Nephron (organoid): ENCODE data around the gene TNFAIP2.
"Not testable (repeated sequence)": the region's sequence is repeated elsewhere in the genome, so short reads cannot be mapped to it uniquely, and the experiment has no call there.

Experiments
- H3K27ac Mint-ChIP-seq, 3 experiments: 2 replicates each; pipeline ENCODE4 v1.8.0; 2020; ENCODE audit warnings: mixed read lengths in 3 of 3, mild to moderate bottlenecking in 2 of 3, moderate library complexity in 1 of 3
- H3K27me3 Mint-ChIP-seq: 2 replicates; pipeline ENCODE4 v1.8.0; 2021; ENCODE audit warnings: low read depth, mild to moderate bottlenecking, moderate library complexity, mixed read lengths
- H3K36me3 Mint-ChIP-seq: 2 replicates; pipeline ENCODE4 v1.8.0; 2020; ENCODE audit warnings: low read depth, mixed read lengths
- H3K4me1 Mint-ChIP-seq: 2 replicates; pipeline ENCODE4 v1.8.0; 2020; ENCODE audit warnings: mixed read lengths
- H3K4me3 Mint-ChIP-seq, 3 experiments: 2 replicates each; pipeline ENCODE4 v1.8.0; 2020; ENCODE audit warnings: mild to moderate bottlenecking in 3 of 3, mixed read lengths in 3 of 3, moderate library complexity in 2 of 3
- H3K9me3 Mint-ChIP-seq: 2 replicates; pipeline ENCODE4 v1.8.0; 2020; ENCODE audit warnings: mixed read lengths
- TF ChIP-seq, protein P1 (sequence below), 3 experiments: fragments of 200-600 bp; sonication (generic); IDR thresholded peaks; one replicate each; pipeline ENCODE4 v1.5.0; 2021; ENCODE audit warnings: antibody characterized with exemption in 3 of 3; ENCODE audit not compliant: unreplicated experiment in 3 of 3

The TNFAIP2 gene

DNA sequence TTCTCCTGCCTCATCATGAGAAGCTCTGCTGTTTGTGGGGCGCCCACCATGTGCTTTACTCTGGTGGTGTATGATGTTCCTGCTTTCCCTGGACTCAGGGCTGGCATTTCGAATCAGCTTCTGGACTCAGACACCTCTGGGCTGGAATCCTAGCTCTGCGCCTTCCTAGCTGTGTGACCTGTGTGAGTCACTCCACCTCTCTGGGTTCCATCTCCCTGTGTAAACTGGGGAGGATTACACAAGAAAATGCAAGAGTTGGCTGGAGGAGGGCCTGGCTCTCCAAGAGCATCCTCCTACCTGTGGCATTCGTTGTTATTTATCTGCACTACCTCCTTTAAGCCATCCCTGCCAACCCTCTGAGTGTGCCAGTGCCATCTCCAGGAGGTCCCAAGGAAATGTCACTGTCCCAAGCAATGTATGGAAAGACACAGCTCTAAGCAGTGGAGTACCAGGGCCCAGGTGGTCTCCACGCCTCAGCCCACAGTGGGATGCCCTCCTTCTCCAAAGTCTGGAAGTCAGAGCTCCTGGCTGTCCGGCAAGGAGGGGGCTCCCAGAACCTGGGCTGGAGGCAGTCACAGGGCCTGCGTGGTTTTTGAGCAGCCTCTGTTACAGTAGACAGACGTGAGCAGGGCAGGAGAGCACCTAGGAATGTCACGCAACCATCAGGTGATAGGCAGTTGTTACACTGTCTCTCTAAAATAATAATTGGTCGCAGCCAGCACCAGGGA, 7.3 kb upstream of the TNFAIP2 start:
- Mint-ChIP-seq H3K27ac (peak overlapping the region in 1 of 3 experiments; percentile 71), H3K4me1 (peaks cover 43% of the 10 kb centered on the region), H3K4me3 (no peak overlapping the region), H3K9me3 (no peaks in the 10 kb centered on the region), H3K36me3 (no peaks in the 10 kb centered on the region), H3K27me3 (peaks cover 4% of the 10 kb centered on the region)
- TF ChIP-seq, protein P1, sequence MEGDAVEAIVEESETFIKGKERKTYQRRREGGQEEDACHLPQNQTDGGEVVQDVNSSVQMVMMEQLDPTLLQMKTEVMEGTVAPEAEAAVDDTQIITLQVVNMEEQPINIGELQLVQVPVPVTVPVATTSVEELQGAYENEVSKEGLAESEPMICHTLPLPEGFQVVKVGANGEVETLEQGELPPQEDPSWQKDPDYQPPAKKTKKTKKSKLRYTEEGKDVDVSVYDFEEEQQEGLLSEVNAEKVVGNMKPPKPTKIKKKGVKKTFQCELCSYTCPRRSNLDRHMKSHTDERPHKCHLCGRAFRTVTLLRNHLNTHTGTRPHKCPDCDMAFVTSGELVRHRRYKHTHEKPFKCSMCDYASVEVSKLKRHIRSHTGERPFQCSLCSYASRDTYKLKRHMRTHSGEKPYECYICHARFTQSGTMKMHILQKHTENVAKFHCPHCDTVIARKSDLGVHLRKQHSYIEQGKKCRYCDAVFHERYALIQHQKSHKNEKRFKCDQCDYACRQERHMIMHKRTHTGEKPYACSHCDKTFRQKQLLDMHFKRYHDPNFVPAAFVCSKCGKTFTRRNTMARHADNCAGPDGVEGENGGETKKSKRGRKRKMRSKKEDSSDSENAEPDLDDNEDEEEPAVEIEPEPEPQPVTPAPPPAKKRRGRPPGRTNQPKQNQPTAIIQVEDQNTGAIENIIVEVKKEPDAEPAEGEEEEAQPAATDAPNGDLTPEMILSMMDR (IDR thresholded peaks at IDR 0.05; ENCODE audit: unreplicated experiment in 3 of 3), result no peak

- peaks cover 4% of the 10 kb centered on the region for H3K27me3 Mint-ChIP-seq
- H3K36me3 Mint-ChIP-seq, result no peaks in the 10 kb centered on the region
- H3K4me3 Mint-ChIP-seq, result no peak overlapping the region
These were observed 6.6 kb upstream of the TNFAIP2 start for GRCh38 chr14:103116636-103117035.

GRCh38 chr14:103117499-103117898, 5.8 kb upstream of the TNFAIP2 start:
- not testable (repeated sequence) for H3K9me3 Mint-ChIP-seq, H3K36me3 Mint-ChIP-seq, H3K27me3 Mint-ChIP-seq, H3K4me3 Mint-ChIP-seq
- peaks cover 48% of the 10 kb centered on the region for H3K4me1 Mint-ChIP-seq
- peak overlapping the region in 1 of 3 experiments; percentile 66 for H3K27ac Mint-ChIP-seq

More at GRCh38 chr14:103116636-103117035, 6.6 kb upstream of the TNFAIP2 start:
- H3K9me3 Mint-ChIP-seq, result no peaks in the 10 kb centered on the region
- peaks cover 42% of the 10 kb centered on the region for H3K4me1 Mint-ChIP-seq
- H3K27ac Mint-ChIP-seq, result peak overlapping the region in 1 of 3 experiments; percentile 71
- TF ChIP-seq, protein P1 (IDR thresholded peaks at IDR 0.05; ENCODE audit: unreplicated experiment in 3 of 3), result no peak

- Mint-ChIP-seq H3K27ac (peak overlapping the region; percentile 58 to 76 (median 66)), H3K27me3 (peaks cover 9% of the 10 kb centered on the region), H3K9me3 (no peaks in the 10 kb centered on the region), H3K36me3 (no peaks in the 10 kb centered on the region), H3K4me3 (no peak overlapping the region), H3K4me1 (peaks cover 45% of the 10 kb centered on the region)
- TF ChIP-seq, protein P1 (IDR thresholded peaks at IDR 0.05; ENCODE audit: unreplicated experiment in 3 of 3), result no peak
These were observed 5.1 kb upstream of the TNFAIP2 start for GRCh38 chr14:103118018-103118662.

DNA sequence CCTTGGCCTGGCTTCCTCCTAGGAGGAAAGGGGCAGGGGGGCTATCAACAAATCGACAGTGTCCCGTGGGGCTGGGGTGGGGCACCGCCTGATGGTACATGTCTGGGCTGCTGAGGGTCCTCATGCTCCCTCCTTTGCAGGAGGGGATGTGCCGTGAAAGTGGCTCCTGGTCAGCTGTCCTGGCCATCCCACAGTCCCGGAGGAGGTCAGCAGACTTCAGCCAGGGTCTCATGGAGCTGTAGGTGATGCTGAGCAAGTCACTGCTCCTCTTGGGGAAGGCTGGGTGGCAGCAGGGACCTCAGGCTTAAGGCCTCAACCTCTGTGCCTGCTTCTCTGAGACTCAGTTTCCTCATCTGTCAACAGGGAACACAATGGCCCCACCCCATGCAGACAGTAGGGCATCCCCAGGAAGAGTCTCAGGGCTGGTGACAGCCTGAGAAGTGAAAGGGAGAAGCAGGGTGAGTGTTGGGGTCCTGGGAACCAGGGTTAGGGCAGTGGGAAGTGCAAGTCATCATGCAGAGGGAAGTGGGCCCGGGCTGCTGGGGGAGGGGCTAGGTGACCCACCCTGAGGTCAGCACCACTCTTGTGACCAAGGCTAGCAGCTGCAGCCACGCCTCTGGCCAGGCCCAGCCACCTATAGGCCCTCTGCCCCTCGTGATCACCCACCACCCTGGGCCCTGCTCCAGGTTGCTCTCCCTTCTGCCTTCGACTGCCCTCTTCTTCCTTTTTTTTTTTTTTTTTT, 4.4 kb upstream of the TNFAIP2 start:
- Mint-ChIP-seq H3K27ac (no peak overlapping the region), H3K27me3 (peaks cover 9% of the 10 kb centered on the region), H3K4me1 (peaks cover 42% of the 10 kb centered on the region), H3K4me3 (no peak overlapping the region), H3K36me3 (no peaks in the 10 kb centered on the region), H3K9me3 (no peaks in the 10 kb centered on the region)
- TF ChIP-seq, protein P1 (IDR thresholded peaks at IDR 0.05; ENCODE audit: unreplicated experiment in 3 of 3), result no peak

DNA sequence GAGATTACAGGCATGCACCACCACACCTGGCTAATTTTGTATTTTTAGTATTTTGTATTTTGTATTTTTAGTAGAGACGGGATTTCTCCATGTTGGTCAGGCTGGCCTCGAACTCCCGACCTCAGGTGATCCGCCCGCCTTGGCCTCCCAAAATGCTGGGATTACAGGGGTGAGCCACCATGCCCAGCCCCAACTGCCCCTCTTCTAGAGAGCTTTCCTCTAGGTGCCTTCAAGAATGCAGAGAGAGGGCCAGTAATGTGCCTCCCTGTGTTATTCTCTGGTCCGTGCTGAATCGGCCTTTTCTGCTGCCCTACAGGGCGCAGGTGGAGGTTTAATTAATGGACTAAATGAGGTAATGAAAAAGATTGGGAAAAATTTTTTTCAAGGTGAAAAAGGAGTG, 3.7 kb upstream of the TNFAIP2 start:
- not testable (repeated sequence) for H3K4me3 Mint-ChIP-seq, H3K27me3 Mint-ChIP-seq, H3K9me3 Mint-ChIP-seq, H3K36me3 Mint-ChIP-seq
- Mint-ChIP-seq H3K4me1 (peaks cover 43% of the 10 kb centered on the region), H3K27ac (peak overlapping the region in 2 of 3 experiments; percentile 60 to 68)
